Neural cell (in vitro differentiated cells): Measurements from ENCODE around the gene CMYA5.

Source experiments
- CTCF ChIP-seq: fragments of 450-650 bp; IDR thresholded peaks from 2 replicates; pipeline ENCODE4 v1.5.1; 2014; ENCODE audit warnings: antibody characterized with exemption, mild to moderate bottlenecking, moderate library complexity; ENCODE audit not compliant: poor library complexity, severe bottlenecking
- EP300 ChIP-seq: fragments of 450-650 bp; conservative IDR thresholded peaks from 2 replicates; pipeline ENCODE4 v1.6.1; 2014; ENCODE audit warnings: antibody characterized with exemption, mild to moderate bottlenecking, moderate library complexity; ENCODE audit not compliant: poor library complexity, severe bottlenecking
- MXI1 ChIP-seq: fragments of 450-650 bp; conservative IDR thresholded peaks from 2 replicates; pipeline ENCODE4 v1.6.1; 2014; ENCODE audit warnings: antibody characterized with exemption, mild to moderate bottlenecking; ENCODE audit not compliant: poor library complexity, severe bottlenecking
- POLR2AphosphoS5 ChIP-seq: IDR thresholded peaks from 2 replicates; pipeline ENCODE4 v1.6.1; 2012
- SMC3 ChIP-seq: fragments of 450-650 bp; conservative IDR thresholded peaks from 2 replicates; pipeline ENCODE4 v1.6.1; 2014; ENCODE audit warnings: antibody characterized with exemption, mild to moderate bottlenecking, moderate library complexity; ENCODE audit not compliant: poor library complexity

- no peak for TF ChIP-seq SMC3
- TF ChIP-seq CTCF, result no peak
- TF ChIP-seq POLR2AphosphoS5, result no peak
- no peak for TF ChIP-seq MXI1
- no peak for TF ChIP-seq EP300
These were observed 104.7 kb downstream of the CMYA5 start for GRCh38 chr5:79794347-79794746.
